WTC11 (cell line): ENCODE results near the gene INMT.

ENCODE experiments used
- ATF3 ChIP-seq: sonication (generic); formaldehyde crosslinking; conservative IDR thresholded peaks from 2 replicates; pipeline ENCODE4 v1.8.1; 2022; ENCODE audit warnings: mild to moderate bottlenecking, missing genetic modification reagents
- CTCF ChIP-seq: fragments of 200-600 bp; IDR thresholded peaks from 2 replicates; pipeline ENCODE4 v1.8.0; 2022; ENCODE audit warnings: antibody characterized with exemption
- E2F4 ChIP-seq: sonication (generic); formaldehyde crosslinking; IDR thresholded peaks from 2 replicates; pipeline ENCODE4 v1.8.1; 2022; ENCODE audit warnings: low read depth, mild to moderate bottlenecking, moderate library complexity, missing genetic modification reagents, borderline replicate concordance
- FOXJ3 ChIP-seq: sonication (generic); formaldehyde crosslinking; IDR thresholded peaks from 2 replicates; pipeline ENCODE4 v1.9.0; 2021; ENCODE audit warnings: missing genetic modification reagents, mild to moderate bottlenecking, borderline replicate concordance
- HMGXB4 ChIP-seq: sonication (generic); formaldehyde crosslinking; IDR thresholded peaks from 2 replicates; pipeline ENCODE4 v1.8.1; 2023; ENCODE audit warnings: mild to moderate bottlenecking, moderate library complexity, missing genetic modification reagents
- MAX ChIP-seq: sonication (generic); formaldehyde crosslinking; IDR thresholded peaks from 2 replicates; pipeline ENCODE4 v1.8.0; 2022; ENCODE audit warnings: mild to moderate bottlenecking, missing genetic modification reagents
- TCF7 ChIP-seq: sonication (generic); formaldehyde crosslinking; IDR thresholded peaks from 2 replicates; pipeline ENCODE4 v1.8.0; 2022; ENCODE audit warnings: mild to moderate bottlenecking, low read depth, missing genetic modification reagents, moderate library complexity
- TEAD1 ChIP-seq: sonication (generic); formaldehyde crosslinking; IDR thresholded peaks from 2 replicates; pipeline ENCODE4 v1.8.0; 2022; ENCODE audit warnings: mild to moderate bottlenecking, missing genetic modification reagents
- ZNF121 ChIP-seq: sonication (generic); formaldehyde crosslinking; IDR thresholded peaks from 2 replicates; pipeline ENCODE4 v1.8.0; 2023; ENCODE audit warnings: missing genetic modification reagents
- ZNF263 ChIP-seq: sonication (generic); formaldehyde crosslinking; IDR thresholded peaks from 2 replicates; pipeline ENCODE4 v1.8.1; 2022; ENCODE audit warnings: low read depth, mild to moderate bottlenecking, moderate library complexity, missing genetic modification reagents

GRCh38 chr7:30799976-30800661, 48.2 kb downstream of the INMT start:
- TF ChIP-seq CTCF (no peak), HMGXB4 (CRISPR knock-in tag) (no peak), MAX (CRISPR knock-in tag) (no peak), TEAD1 (CRISPR knock-in tag) (no peak), E2F4 (CRISPR knock-in tag) (no peak), ZNF263 (no peak), ATF3 (CRISPR knock-in tag) (no peak), ZNF121 (CRISPR knock-in tag) (no peak), FOXJ3 (no peak), TCF7 (no peak)
